Endothelial cell of umbilical vein (primary cell): ENCODE measurements around the gene SRPX. TPM values are rescaled to one million over a fixed set of nuclear protein-coding genes. Genes with fewer than 3 reads are reported as not detected.

Experiments
- BruUV-seq: library from RNA; stranded (reverse); fragments of 400-500 nt; replicated peaks from 2 replicates; lab custom pipeline; 2021; lab: Mats Ljungman, UMichigan
- CTCF ChIA-PET: fragments of 300-600, 350-600 bp; sonication (Branson Sonifier 250); formaldehyde crosslinking; loops from one replicate; lab custom pipeline; 2021; ENCODE audit warnings: antibody characterized with exemption, inconsistent platforms; lab: Charles Lee
- POLR2A ChIA-PET: fragments of 300-600, 350-600 bp; sonication (Branson Sonifier 250); formaldehyde crosslinking; loops from one replicate; lab custom pipeline; 2021; ENCODE audit warnings: antibody characterized with exemption, inconsistent platforms; lab: Charles Lee
- DNase-seq: peaks from one replicate; pipeline ENCODE4 v3.0.0-alpha.2; 2011; ENCODE audit warnings: low read depth, low spot score
- FAIRE-seq: peaks from 2 replicates; lab custom pipeline; 2011; peaks lifted over from hg19 to GRCh38; lab: Jason Lieb, UNC
- H2AFZ ChIP-seq: 2 replicates; pipeline ENCODE4 v1.6.0; 2012; ENCODE audit warnings: low read depth, low read length, control low read depth, inconsistent platforms
- H3K27ac ChIP-seq: 2 replicates; pipeline ENCODE4 v1.5.1; 2011; ENCODE audit warnings: low read depth, mild to moderate bottlenecking, control low read depth, low read length, moderate library complexity; ENCODE audit not compliant: insufficient read depth
- H3K27me3 ChIP-seq, 2 experiments: 2 replicates each; pipeline versions ENCODE4 v1.6.0 to v1.6.1; 2011; ENCODE audit warnings: low read length in 2 of 2, mixed read lengths in 1 of 2; ENCODE audit not compliant: control insufficient read depth in 2 of 2, insufficient read depth in 2 of 2
- H3K36me3 ChIP-seq, 2 experiments: 2 replicates in 1 of 2; 3 replicates in 1 of 2; pipeline ENCODE4 v1.5.1; 2011; ENCODE audit warnings: low read length in 2 of 2, mild to moderate bottlenecking in 1 of 2, moderate library complexity in 1 of 2; ENCODE audit not compliant: control insufficient read depth in 2 of 2, insufficient read depth in 2 of 2; ENCODE audit errors: extremely low read depth in 1 of 2
- H3K4me1 ChIP-seq: 3 replicates; pipeline ENCODE4 v1.5.1; 2011; ENCODE audit warnings: mild to moderate bottlenecking, low read length; ENCODE audit not compliant: control insufficient read depth, insufficient read depth; ENCODE audit errors: extremely low read depth
- H3K4me2 ChIP-seq: 2 replicates; pipeline ENCODE4 v1.6.1; 2011; ENCODE audit warnings: low read length, control low read depth, mixed read lengths; ENCODE audit not compliant: insufficient read depth
- H3K4me3 ChIP-seq, 3 experiments: fragments of 200-600 bp in 1 of 3; sonication (generic), shearing (Covaris generic) in 1 of 3; replicated peaks in 1 of 3; 2 replicates each; pipeline ENCODE4 v1.5.1; 2011 to 2016; ENCODE audit warnings: control low read depth in 3 of 3, low read length in 3 of 3, mild to moderate bottlenecking in 2 of 3, inconsistent platforms in 1 of 3, low read depth in 1 of 3, moderate library complexity in 1 of 3; ENCODE audit not compliant: insufficient read depth in 1 of 3
- H3K79me2 ChIP-seq: 2 replicates; pipeline ENCODE4 v1.6.0; 2012; ENCODE audit warnings: low read length, inconsistent platforms; ENCODE audit not compliant: control insufficient read depth, insufficient read depth
- H3K9ac ChIP-seq: replicated peaks from 2 replicates; pipeline ENCODE3; 2011; ENCODE audit warnings: low read length, control low read depth; ENCODE audit not compliant: insufficient read depth; ENCODE audit errors: extremely low read depth
- H3K9me1 ChIP-seq: replicated peaks from 3 replicates; pipeline ENCODE4 v1.6.0; 2011; ENCODE audit warnings: mild to moderate bottlenecking, low read length; ENCODE audit not compliant: control insufficient read depth, insufficient read depth; ENCODE audit errors: extremely low read depth
- H3K9me3 ChIP-seq: replicated peaks from 2 replicates; pipeline ENCODE4 v1.5.1; 2012; ENCODE audit warnings: low read length, inconsistent platforms; ENCODE audit not compliant: control insufficient read depth, insufficient read depth
- H4K20me1 ChIP-seq: replicated peaks from 2 replicates; pipeline ENCODE3; 2011; ENCODE audit warnings: mild to moderate bottlenecking, low read length; ENCODE audit not compliant: control insufficient read depth, insufficient read depth; ENCODE audit errors: extremely low read depth
- EZH2 ChIP-seq: IDR thresholded peaks from 2 replicates; pipeline ENCODE4 v1.6.1; 2012; ENCODE audit warnings: borderline replicate concordance, low read depth, mild to moderate bottlenecking, moderate library complexity, low read length, inconsistent platforms; ENCODE audit not compliant: severe bottlenecking
- FOS ChIP-seq: IDR thresholded peaks from 2 replicates; pipeline ENCODE4 v1.6.1; 2011; ENCODE audit warnings: mild to moderate bottlenecking, low read length, moderate library complexity, borderline replicate concordance; ENCODE audit not compliant: insufficient read depth
- JUN ChIP-seq: IDR thresholded peaks from 2 replicates; pipeline ENCODE4 v1.6.1; 2011; ENCODE audit warnings: borderline replicate concordance, low read depth; ENCODE audit not compliant: insufficient read length, insufficient read depth
- MAX ChIP-seq: IDR thresholded peaks from 2 replicates; pipeline ENCODE4 v1.6.1; 2011; ENCODE audit not compliant: insufficient read depth, insufficient read length
- POLR2A ChIP-seq: IDR thresholded peaks from 2 replicates; pipeline ENCODE4 v1.6.1; 2012; ENCODE audit warnings: low read depth, mild to moderate bottlenecking, control low read depth, low read length
- POLR2AphosphoS5 ChIP-seq: IDR thresholded peaks from 2 replicates; pipeline ENCODE4 v1.6.1; 2012; ENCODE audit warnings: low read depth, mild to moderate bottlenecking, control low read depth, low read length, moderate library complexity; ENCODE audit not compliant: insufficient read depth
- dilution Hi-C: fragments of 300-500 bp; cut with MboI; formaldehyde crosslinking; loops from one replicate; pipeline ENCODE4 v1.15.0; 2019; ENCODE audit warnings: low sequenced_read_pairs; ENCODE audit not compliant: extremely low pct_ligation_motif_present
- intact Hi-C: fragments of 100-400 bp; cut with micrococcal nuclease; formaldehyde crosslinking; loops from one replicate; pipeline ENCODE4 v1.10.0; 2022
- polyA plus RNA-seq, 4 experiments: library from polyadenylated mRNA; depleted of rRNA in 3 of 4; stranded (reverse) in 3 of 4; unstranded in 1 of 4; fragments of >200 nt; gene quantifications; 2 replicates each; pipeline versions ENCODE4 v1.2.1 to v1.2.3, GENCODE V29; 2011 to 2012; ENCODE audit warnings: missing spikeins in 1 of 4
- total RNA-seq: library from RNA; stranded (reverse); gene quantifications from 2 replicates; pipeline ENCODE4 v1.2.3, GENCODE V29; 2021

The SRPX gene
- total and polyA plus RNA-seq, 2 donors (not counting 3 experiments of a cell fraction or from before 2014, with no cell fraction given): 104 to 140 TPM

DNA sequence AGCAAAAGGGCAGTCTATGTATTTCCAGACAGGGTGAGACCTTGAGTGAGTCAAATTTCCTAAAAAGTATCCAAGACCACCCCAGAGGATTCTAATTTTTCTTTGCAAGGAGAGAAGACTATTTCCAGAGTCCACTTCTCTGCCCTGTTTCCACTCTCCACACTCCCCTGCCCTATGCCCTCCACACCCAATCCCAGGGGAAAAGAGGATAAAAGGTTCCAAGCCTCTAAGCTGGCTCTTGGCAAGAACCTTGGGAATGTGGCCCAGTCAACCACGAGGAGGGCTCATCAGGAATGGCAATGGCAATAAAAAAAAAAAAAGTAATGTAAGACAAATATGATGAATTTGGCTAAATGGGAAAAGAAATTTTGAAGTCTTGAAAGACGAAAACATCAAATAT is 65.9 kb downstream of the SRPX start:
- TF ChIP-seq FOS (no peak), EZH2 (no peak)
- no peak overlapping the region for H3K27ac ChIP-seq
- H3K36me3 ChIP-seq: peaks cover 6 to 7% of the 10 kb centered on the region in 2 experiments
- no peaks in the 10 kb centered on the region for H3K79me2 ChIP-seq
- no peak for DNase-seq
- H3K4me1 ChIP-seq: no peaks in the 10 kb centered on the region
- no peak overlapping the region for H2AFZ ChIP-seq
- no peak overlapping the region for H3K9ac ChIP-seq
- FAIRE-seq: no peak
- POLR2A ChIA-PET: no interaction called here
- no peak overlapping the region for H3K4me3 ChIP-seq
- CTCF ChIA-PET: no interaction called here
- no TSS peak for BruUV-seq
- intact Hi-C loops: no loop called here
- no peaks in the 10 kb centered on the region for H3K27me3 ChIP-seq
- dilution Hi-C loops: no loop called here
- no peaks in the 10 kb centered on the region for H4K20me1 ChIP-seq
- H3K4me2 ChIP-seq: no peak overlapping the region
- H3K9me3 ChIP-seq: no peaks in the 10 kb centered on the region
- no peaks in the 10 kb centered on the region for H3K9me1 ChIP-seq

- H3K4me3 ChIP-seq: no peak overlapping the region
- ChIA-PET POLR2A (no interaction called here), CTCF (no interaction called here)
- no peak overlapping the region for H3K9ac ChIP-seq
- FAIRE-seq (no peak), DNase-seq (no peak)
- H3K9me3 ChIP-seq: no peaks in the 10 kb centered on the region
- no peaks in the 10 kb centered on the region for H3K9me1 ChIP-seq
- H3K4me2 ChIP-seq: no peak overlapping the region
- intact Hi-C loops (no loop called here), dilution Hi-C loops (no loop called here)
- no peak overlapping the region for H3K27ac ChIP-seq
- TF ChIP-seq MAX: no peak
- TF ChIP-seq POLR2AphosphoS5: no peak
- TF ChIP-seq EZH2: no peak
- TF ChIP-seq POLR2A: no peak
- TF ChIP-seq JUN: no peak
- TF ChIP-seq FOS: no peak
- no peaks in the 10 kb centered on the region for H3K4me1 ChIP-seq
- no peaks in the 10 kb centered on the region for H3K27me3 ChIP-seq
- no peaks in the 10 kb centered on the region for H3K79me2 ChIP-seq
- BruUV-seq: no TSS peak
- H3K36me3 ChIP-seq: peaks cover 4 to 7% of the 10 kb centered on the region in 2 experiments
- H2AFZ ChIP-seq: no peak overlapping the region
- no peaks in the 10 kb centered on the region for H4K20me1 ChIP-seq
Observed at GRCh38 chrX:38154340-38154739, 66.3 kb downstream of the SRPX start.
